Skeletal muscle satellite cell (primary cell): Measurements from ENCODE around the gene TPD52L2. TPM values are rescaled to one million over a fixed set of nuclear protein-coding genes. Genes with fewer than 3 reads are reported as not detected.

Source experiments
- H3K27me3 ChIP-seq: 2 replicates; pipeline ENCODE4 v1.7.0; 2013; ENCODE audit warnings: low read length; ENCODE audit not compliant: control insufficient read depth, insufficient read depth
- H3K36me3 ChIP-seq: 2 replicates; pipeline ENCODE4 v1.7.0; 2013; ENCODE audit warnings: mild to moderate bottlenecking, control low read depth, low read length; ENCODE audit not compliant: insufficient read depth
- H3K4me1 ChIP-seq: 2 replicates; pipeline ENCODE4 v1.7.0; 2013; ENCODE audit warnings: low read length; ENCODE audit not compliant: control insufficient read depth, insufficient read depth
- H3K4me2 ChIP-seq: 2 replicates; pipeline ENCODE4 v1.7.0; 2013; ENCODE audit warnings: mild to moderate bottlenecking, low read length
- H3K4me3 ChIP-seq: 2 replicates; pipeline ENCODE4 v1.7.0; 2013; ENCODE audit warnings: low read length
- H3K9ac ChIP-seq: 2 replicates; pipeline ENCODE4 v1.7.0; 2013; ENCODE audit warnings: mild to moderate bottlenecking, low read depth, low read length, moderate library complexity
- H3K9me3 ChIP-seq: replicated peaks from 2 replicates; pipeline ENCODE4 v1.7.0; 2013; ENCODE audit warnings: mild to moderate bottlenecking, control low read depth, low read length
- small RNA-seq: library from RNA; depleted of rRNA; stranded (forward); fragments of <200 nt; gene quantifications from one replicate; pipeline ENCODE3, GENCODE V24; 2012

TPD52L2 gene

GRCh38 chr20:63933646-63934045 lies 68.6 kb downstream of the TPD52L2 start:
- H3K36me3 ChIP-seq = peaks cover 73% of the 10 kb centered on the region
- H3K9ac ChIP-seq = no peak overlapping the region
- no peak overlapping the region for H3K4me3 ChIP-seq
- H3K27me3 ChIP-seq = no peaks in the 10 kb centered on the region
- H3K4me2 ChIP-seq = no peak overlapping the region
- no peaks in the 10 kb centered on the region for H3K9me3 ChIP-seq
- no peaks in the 10 kb centered on the region for H3K4me1 ChIP-seq

- no peak overlapping the region for H3K9ac ChIP-seq
- no peak overlapping the region for H3K4me3 ChIP-seq
- no peaks in the 10 kb centered on the region for H3K9me3 ChIP-seq
- H3K4me2 ChIP-seq = no peak overlapping the region
- no peaks in the 10 kb centered on the region for H3K27me3 ChIP-seq
- H3K4me1 ChIP-seq = no peaks in the 10 kb centered on the region
- H3K36me3 ChIP-seq = peaks cover 73% of the 10 kb centered on the region
Observed at GRCh38 chr20:63934271-63935068, 69.4 kb downstream of the TPD52L2 start.

- Histone ChIP-seq H3K4me3 (no peak overlapping the region), H3K27me3 (no peaks in the 10 kb centered on the region), H3K4me2 (no peak overlapping the region), H3K9me3 (no peaks in the 10 kb centered on the region), H3K9ac (no peak overlapping the region), H3K4me1 (no peaks in the 10 kb centered on the region), H3K36me3 (peaks cover 72% of the 10 kb centered on the region)
Observed at GRCh38 chr20:63935447-63935846, 70.4 kb downstream of the TPD52L2 start.

GRCh38 chr20:63937596-63937995 lies 72.5 kb downstream of the TPD52L2 start:
- Histone ChIP-seq H3K4me3 (no peak overlapping the region), H3K9me3 (no peaks in the 10 kb centered on the region), H3K9ac (no peak overlapping the region), H3K36me3 (peaks cover 64% of the 10 kb centered on the region), H3K27me3 (no peaks in the 10 kb centered on the region), H3K4me2 (no peak overlapping the region), H3K4me1 (no peaks in the 10 kb centered on the region)

DNA sequence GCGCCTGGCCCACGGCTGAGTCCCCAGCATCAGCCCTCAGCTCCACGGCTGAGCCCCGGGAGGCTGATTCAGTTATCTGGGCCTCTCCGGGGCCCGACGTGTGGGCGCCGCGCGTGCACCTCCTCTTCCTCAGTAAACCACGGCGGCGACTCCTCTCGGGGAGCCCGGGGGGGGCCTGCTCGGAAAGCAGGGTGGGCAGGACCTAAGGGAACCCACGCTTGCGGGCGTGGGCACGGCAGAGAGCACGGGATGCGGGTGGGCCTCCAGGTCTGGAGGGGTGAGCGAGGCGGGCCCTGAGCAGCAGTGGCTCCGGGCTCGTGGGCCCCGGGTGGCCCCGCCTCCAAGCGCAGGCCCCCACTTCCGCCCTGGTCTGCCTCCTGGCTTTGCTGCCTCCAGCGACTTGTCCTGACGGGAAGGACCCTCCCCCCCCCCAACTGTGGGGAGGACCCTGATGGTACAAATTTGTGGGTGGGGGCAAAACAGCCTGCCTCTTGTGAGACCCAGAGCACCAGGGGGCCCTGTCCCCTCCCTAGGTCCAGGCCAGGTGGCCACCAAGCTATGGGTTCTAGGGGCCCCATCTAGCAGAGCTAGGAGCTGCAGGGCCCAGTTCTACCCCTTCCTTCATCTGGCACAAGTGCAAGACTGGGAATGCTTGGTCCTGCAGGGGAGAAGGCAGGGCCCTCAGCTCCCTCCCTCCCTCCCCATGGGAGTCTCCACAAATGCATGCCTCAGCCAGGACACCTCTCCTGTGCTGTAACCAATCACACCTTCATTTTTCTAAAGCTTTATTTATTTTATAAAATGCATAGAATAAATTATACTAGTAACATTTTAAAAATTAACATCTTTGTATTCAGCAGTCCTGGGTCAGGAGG lies 74.2 kb downstream of the TPD52L2 start:
- Histone ChIP-seq H3K9me3 (no peaks in the 10 kb centered on the region), H3K4me3 (no peak overlapping the region), H3K27me3 (no peaks in the 10 kb centered on the region), H3K4me2 (no peak overlapping the region), H3K9ac (no peak overlapping the region), H3K36me3 (peaks cover 68% of the 10 kb centered on the region), H3K4me1 (no peaks in the 10 kb centered on the region)

GRCh38 chr20:63940071-63940471 lies 75.0 kb downstream of the TPD52L2 start:
- H3K4me1 ChIP-seq = no peaks in the 10 kb centered on the region
- no peaks in the 10 kb centered on the region for H3K9me3 ChIP-seq
- no peak overlapping the region for H3K4me3 ChIP-seq
- peaks cover 66% of the 10 kb centered on the region for H3K36me3 ChIP-seq
- no peaks in the 10 kb centered on the region for H3K27me3 ChIP-seq
- H3K9ac ChIP-seq = no peak overlapping the region
- H3K4me2 ChIP-seq = no peak overlapping the region

GRCh38 chr20:63940472-63941266 lies 75.6 kb downstream of the TPD52L2 start:
- Histone ChIP-seq H3K27me3 (no peaks in the 10 kb centered on the region), H3K9ac (no peak overlapping the region), H3K4me1 (no peaks in the 10 kb centered on the region), H3K4me3 (no peak overlapping the region), H3K36me3 (peaks cover 66% of the 10 kb centered on the region), H3K4me2 (no peak overlapping the region), H3K9me3 (no peaks in the 10 kb centered on the region)

Small RNAs within 50 kb of the gene (small RNA-seq; reads per million reads assigned to genes)
- gene MIR941-2 = not detected
- gene MIR941-4 = not detected
- not detected for gene MIR941-5
- gene RNU1-134P = 10.0 reads per million, percentile 91 among the genes with 10 or more reads in this experiment
